HCT116 (cell line): ENCODE measurements around the gene CDKL1. TPM values are rescaled to one million over a fixed set of nuclear protein-coding genes. Genes with fewer than 3 reads are reported as not detected.

Experiments used
- ATAC-seq: fragments of 200-7000 bp; cut with Tn5 transposase; 2 replicates; pipeline ENCODE4 v1.9.1; 2020; ENCODE audit warnings: mild to moderate bottlenecking, moderate library complexity
- BruUV-seq: library from RNA; stranded (reverse); fragments of 400-500 nt; replicated peaks from 2 replicates; lab custom pipeline; 2021; lab: Mats Ljungman, UMichigan
- CTCF ChIA-PET: fragments of 300-600 bp; sonication (Branson Sonifier 250); formaldehyde crosslinking; loops from one replicate; lab custom pipeline; 2021; ENCODE audit warnings: antibody characterized with exemption; lab: Charles Lee
- POLR2A ChIA-PET: fragments of 300-600, 350-600 bp; sonication (Branson Sonifier 250); formaldehyde crosslinking; loops from one replicate; lab custom pipeline; 2021; ENCODE audit warnings: antibody characterized with exemption; lab: Charles Lee
- RAD21 ChIA-PET, 2 experiments: fragments of 300-600 bp; sonication (Branson Sonifier 250); formaldehyde crosslinking; loops; one replicate each; lab custom pipeline; 2023; ENCODE audit warnings: low total read pairs in 2 of 2; ENCODE audit not compliant: uncharacterized antibody in 2 of 2, unreplicated experiment in 2 of 2, low non-redundant PET in 1 of 2; lab: Charles Lee
- DNase-seq: peaks from one replicate; pipeline ENCODE4 v3.0.0-alpha.2; 2010; ENCODE audit warnings: low read depth, low spot score
- H2AFZ ChIP-seq: fragments of 200-600 bp; shearing (Covaris generic), sonication (generic); 2 replicates; pipeline ENCODE4 v1.6.1; 2017; ENCODE audit warnings: low read depth, mixed run types, mixed read lengths, antibody characterized with exemption, low read length; ENCODE audit not compliant: poor library complexity, severe bottlenecking
- H3K27ac ChIP-seq: 2 replicates; pipeline ENCODE4 v1.5.1; 2012; ENCODE audit warnings: low read depth, low read length
- H3K27me3 ChIP-seq: fragments of 200-600 bp; sonication (generic); 2 replicates; pipeline ENCODE4 v1.6.1; 2016; ENCODE audit warnings: mixed run types, low read length, mixed read lengths; ENCODE audit not compliant: insufficient read depth
- H3K36me3 ChIP-seq, 2 experiments: fragments of 200-500 bp in 1 of 2; fragments of 200-600 bp in 1 of 2; sonication (Bioruptor generic) in 1 of 2; sonication (generic) in 1 of 2; 2 replicates each; pipeline versions ENCODE4 v1.5.1 to v1.6.1; 2014 to 2016; ENCODE audit warnings: low read length in 2 of 2, inconsistent platforms in 1 of 2, mixed read lengths in 1 of 2, mixed run types in 1 of 2; ENCODE audit not compliant: insufficient read depth in 2 of 2, control insufficient read depth in 1 of 2
- H3K4me1 ChIP-seq, 2 experiments: fragments of 200-600 bp in 1 of 2; sonication (generic) in 1 of 2; 2 replicates each; pipeline versions ENCODE4 v1.5.1 to v1.6.1; 2012 to 2017; ENCODE audit warnings: low read length in 2 of 2, inconsistent platforms in 1 of 2, mild to moderate bottlenecking in 1 of 2, mixed read lengths in 1 of 2, mixed run types in 1 of 2, moderate library complexity in 1 of 2; ENCODE audit not compliant: insufficient read depth in 2 of 2, control insufficient read depth in 1 of 2
- H3K4me2 ChIP-seq: fragments of 200-600 bp; sonication (generic); 2 replicates; pipeline ENCODE4 v1.6.1; 2017; ENCODE audit warnings: mixed run types, low read length, mixed read lengths
- H3K4me3 ChIP-seq, 2 experiments: fragments of 200-600 bp in 1 of 2; sonication (generic) in 1 of 2; replicated peaks in 1 of 2; 2 replicates each; pipeline ENCODE4 v1.5.1; 2011 to 2016; ENCODE audit warnings: low read length in 2 of 2, control low read depth in 1 of 2, low read depth in 1 of 2, mild to moderate bottlenecking in 1 of 2, mixed read lengths in 1 of 2, mixed run types in 1 of 2
- H3K79me2 ChIP-seq: fragments of 200-600 bp; sonication (generic); 2 replicates; pipeline ENCODE4 v1.6.1; 2017; ENCODE audit warnings: mild to moderate bottlenecking, mixed run types, low read length, moderate library complexity, mixed read lengths; ENCODE audit not compliant: insufficient read depth
- H3K9ac ChIP-seq: fragments of 200-600 bp; sonication (generic); 2 replicates; pipeline ENCODE4 v1.6.1; 2016; ENCODE audit warnings: low read length, mixed read lengths
- H3K9me2 ChIP-seq: fragments of 200-600 bp; sonication (generic), shearing (Covaris generic); 2 replicates; pipeline ENCODE4 v1.6.1; 2017; ENCODE audit warnings: mixed run types, mild to moderate bottlenecking, moderate library complexity; ENCODE audit not compliant: insufficient read depth
- H3K9me3 ChIP-seq, 2 experiments: fragments of 200-500 bp in 1 of 2; fragments of 200-600 bp in 1 of 2; sonication (Bioruptor generic) in 1 of 2; sonication (generic) in 1 of 2; 2 replicates each; pipeline ENCODE4 v1.6.1; 2014 to 2017; ENCODE audit warnings: low read length in 2 of 2, mixed read lengths in 2 of 2, inconsistent platforms in 1 of 2, low read depth in 1 of 2, mild to moderate bottlenecking in 1 of 2, mixed run types in 1 of 2, moderate library complexity in 1 of 2; ENCODE audit not compliant: control insufficient read depth in 1 of 2, insufficient read depth in 1 of 2
- H4K20me1 ChIP-seq: fragments of 200-600 bp; sonication (generic), shearing (Covaris generic); 2 replicates; pipeline ENCODE4 v1.6.1; 2017; ENCODE audit warnings: mixed run types, mild to moderate bottlenecking, moderate library complexity; ENCODE audit not compliant: insufficient read depth
- CBX3 ChIP-seq: IDR thresholded peaks from 2 replicates; pipeline ENCODE4 v1.6.1; 2012; ENCODE audit warnings: low read depth
- CEBPB ChIP-seq: IDR thresholded peaks from 2 replicates; pipeline ENCODE4 v1.6.1; 2012; ENCODE audit warnings: low read depth
- EGR1 ChIP-seq: IDR thresholded peaks from 2 replicates; pipeline ENCODE4 v1.6.1; 2012; ENCODE audit warnings: low read depth
- ELF1 ChIP-seq: IDR thresholded peaks from 2 replicates; pipeline ENCODE4 v1.6.1; 2012; ENCODE audit warnings: low read depth, borderline replicate concordance
- EZH2 ChIP-seq: fragments of 200-600 bp; sonication (generic); IDR thresholded peaks from 2 replicates; pipeline ENCODE4 v1.6.1; 2017; ENCODE audit warnings: antibody characterized with exemption, mixed run types
- FOSL1 ChIP-seq: IDR thresholded peaks from 2 replicates; pipeline ENCODE4 v1.6.1; 2012; ENCODE audit warnings: low read depth
- RAD21 ChIP-seq: IDR thresholded peaks from 2 replicates; pipeline ENCODE4 v1.6.1; 2012; ENCODE audit warnings: low read depth, mild to moderate bottlenecking
- SRF ChIP-seq: IDR thresholded peaks from 2 replicates; pipeline ENCODE4 v1.6.1; 2012; ENCODE audit warnings: low read depth
- TCF7L2 ChIP-seq: IDR thresholded peaks from 2 replicates; pipeline ENCODE4 v1.7.0; 2011; ENCODE audit warnings: borderline replicate concordance, inconsistent platforms; ENCODE audit not compliant: insufficient read depth, insufficient read length; ENCODE audit errors: extremely low read depth
- ZFX ChIP-seq: fragments of 450-650 bp; IDR thresholded peaks from 2 replicates; pipeline ENCODE4 v1.6.1; 2017
- intact Hi-C: fragments of 100-400 bp; cut with micrococcal nuclease; formaldehyde crosslinking; loops from 2 replicates; pipeline ENCODE4 v1.10.0; 2022
- total RNA-seq: library from RNA; stranded (reverse); gene quantifications from one replicate; pipeline ENCODE4 v1.2.1, GENCODE V29; 2021; ENCODE audit not compliant: unreplicated experiment
- TF ChIP-seq, protein P1 (sequence below), 3 experiments: fragments of 200-600 bp in 1 of 3; sonication (generic) in 1 of 3; IDR thresholded peaks in 2 of 3; conservative IDR thresholded peaks in 1 of 3; 2 replicates each; pipeline ENCODE4 v1.5.1; 2012 to 2017; ENCODE audit warnings: low read depth in 2 of 3, low read length in 2 of 3, antibody characterized with exemption in 1 of 3, borderline replicate concordance in 1 of 3, control low read depth in 1 of 3, mild to moderate bottlenecking in 1 of 3, mixed read lengths in 1 of 3, mixed run types in 1 of 3, moderate library complexity in 1 of 3; ENCODE audit not compliant: insufficient read depth in 1 of 3

CDKL1 gene
- total RNA-seq, 1 experiment from 2014 or later, result 7.1 TPM

DNA sequence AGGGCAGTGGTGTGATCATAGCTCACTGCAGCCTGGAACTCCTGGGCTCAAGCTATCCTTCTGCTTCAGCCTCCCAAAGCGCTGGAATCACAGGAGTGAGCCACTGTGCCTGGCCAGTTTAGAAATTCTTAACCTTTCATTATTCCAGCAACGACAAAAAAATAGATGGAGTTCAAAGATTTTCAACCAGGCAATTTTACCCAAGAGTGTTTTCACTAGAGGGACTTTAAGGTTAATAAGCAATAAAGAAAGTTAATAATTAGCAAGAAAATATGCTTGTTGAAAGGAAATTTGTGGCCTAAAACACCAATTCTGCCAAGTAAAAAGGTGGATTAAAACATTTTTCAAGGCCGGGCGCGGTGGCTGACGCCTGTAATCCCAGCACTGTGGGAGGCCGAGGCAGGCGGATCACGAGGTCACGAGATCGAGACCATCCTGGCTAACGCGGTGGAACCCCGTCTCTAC lies 14.8 kb downstream of the CDKL1 start:
- Histone ChIP-seq H3K36me3 (no peaks in the 10 kb centered on the region), H3K4me2 (no peak overlapping the region), H3K27ac (no peak overlapping the region), H3K9ac (no peak overlapping the region), H3K79me2 (no peaks in the 10 kb centered on the region), H3K27me3 (no peaks in the 10 kb centered on the region), H3K9me2 (no peaks in the 10 kb centered on the region), H3K4me3 (no peak overlapping the region), H4K20me1 (no peaks in the 10 kb centered on the region), H2AFZ (no peak overlapping the region), H3K4me1 (no peaks in the 10 kb centered on the region), H3K9me3 (no peaks in the 10 kb centered on the region)
- ATAC-seq (no peak), DNase-seq (no peak)
- TF ChIP-seq RAD21, result no peak
- intact Hi-C loops, result no loop called here
- BruUV-seq, result no TSS peak
- ChIA-PET RAD21 (no interaction called here), CTCF (no interaction called here), POLR2A (no interaction called here)

DNA sequence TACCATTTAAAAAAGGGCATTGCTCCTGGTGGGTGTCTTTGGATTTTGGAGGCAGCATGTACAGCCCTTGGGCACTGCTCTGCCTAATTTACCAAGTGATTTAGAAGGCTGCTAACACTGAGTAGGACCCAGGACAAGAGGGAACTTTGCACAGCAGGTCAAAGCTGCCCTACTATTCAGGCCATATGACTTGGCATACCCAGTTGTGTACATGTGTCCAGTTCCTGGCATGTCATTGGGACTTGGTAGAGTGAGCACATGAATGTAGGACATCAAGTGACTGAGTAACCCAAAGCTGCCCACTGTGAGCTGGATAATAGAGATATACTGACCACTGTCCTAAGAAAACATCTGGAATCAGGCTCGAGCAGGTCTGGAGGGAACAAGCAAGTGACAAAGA lies 15.7 kb downstream of the CDKL1 start:
- DNase-seq (no peak), ATAC-seq (no peak)
- no peak overlapping the region for H3K4me2 ChIP-seq
- H3K79me2 ChIP-seq, result no peaks in the 10 kb centered on the region
- H3K9me2 ChIP-seq, result no peaks in the 10 kb centered on the region
- no peak overlapping the region for H2AFZ ChIP-seq
- H3K36me3 ChIP-seq, result no peaks in the 10 kb centered on the region
- no peaks in the 10 kb centered on the region for H4K20me1 ChIP-seq
- TF ChIP-seq ZFX (no peak), EZH2 (no peak), ELF1 (no peak), SRF (no peak), CEBPB (no peak), TCF7L2 (no peak), CBX3 (no peak), RAD21 (no peak), EGR1 (no peak), FOSL1 (no peak)
- TF ChIP-seq, protein P1, sequence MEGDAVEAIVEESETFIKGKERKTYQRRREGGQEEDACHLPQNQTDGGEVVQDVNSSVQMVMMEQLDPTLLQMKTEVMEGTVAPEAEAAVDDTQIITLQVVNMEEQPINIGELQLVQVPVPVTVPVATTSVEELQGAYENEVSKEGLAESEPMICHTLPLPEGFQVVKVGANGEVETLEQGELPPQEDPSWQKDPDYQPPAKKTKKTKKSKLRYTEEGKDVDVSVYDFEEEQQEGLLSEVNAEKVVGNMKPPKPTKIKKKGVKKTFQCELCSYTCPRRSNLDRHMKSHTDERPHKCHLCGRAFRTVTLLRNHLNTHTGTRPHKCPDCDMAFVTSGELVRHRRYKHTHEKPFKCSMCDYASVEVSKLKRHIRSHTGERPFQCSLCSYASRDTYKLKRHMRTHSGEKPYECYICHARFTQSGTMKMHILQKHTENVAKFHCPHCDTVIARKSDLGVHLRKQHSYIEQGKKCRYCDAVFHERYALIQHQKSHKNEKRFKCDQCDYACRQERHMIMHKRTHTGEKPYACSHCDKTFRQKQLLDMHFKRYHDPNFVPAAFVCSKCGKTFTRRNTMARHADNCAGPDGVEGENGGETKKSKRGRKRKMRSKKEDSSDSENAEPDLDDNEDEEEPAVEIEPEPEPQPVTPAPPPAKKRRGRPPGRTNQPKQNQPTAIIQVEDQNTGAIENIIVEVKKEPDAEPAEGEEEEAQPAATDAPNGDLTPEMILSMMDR (IDR thresholded peaks at IDR 0.05 in 2 of 3, conservative IDR thresholded peaks at IDR 0.05 in 1 of 3; ENCODE audit: borderline replicate concordance in 1 of 3, insufficient read depth in 1 of 3, low read depth in 2 of 3, low read length in 2 of 3), result no peak
- no peak overlapping the region for H3K4me3 ChIP-seq
- H3K4me1 ChIP-seq, result no peaks in the 10 kb centered on the region
- RAD21 ChIA-PET, result no interaction called here
- intact Hi-C loops, result no loop called here
- no peak overlapping the region for H3K27ac ChIP-seq
- H3K9me3 ChIP-seq, result no peaks in the 10 kb centered on the region
- no TSS peak for BruUV-seq
- no peak overlapping the region for H3K9ac ChIP-seq
- CTCF ChIA-PET, result no interaction called here
- POLR2A ChIA-PET, result no interaction called here
- H3K27me3 ChIP-seq, result no peaks in the 10 kb centered on the region
